B cell (primary cell): ENCODE data around the gene NBEAL2. TPM values are rescaled to one million over a fixed set of nuclear protein-coding genes. Genes with fewer than 3 reads are reported as not detected.

Experiments used
- ATAC-seq: fragments of 200-7000 bp; cut with Tn5 transposase; one replicate; pipeline ENCODE4 v1.10.0; 2021; ENCODE audit warnings: low read depth, mild to moderate bottlenecking, moderate number of reproducible peaks, moderate library complexity
- CTCF ChIA-PET: fragments of 350-600 bp; sonication (Branson Sonifier 250); formaldehyde crosslinking; loops from one replicate; lab custom pipeline; 2021; ENCODE audit warnings: antibody characterized with exemption, inconsistent platforms; lab: Charles Lee
- POLR2A ChIA-PET: fragments of 350-600 bp; sonication (Branson Sonifier 250); formaldehyde crosslinking; loops from one replicate; lab custom pipeline; 2021; ENCODE audit warnings: antibody characterized with exemption; lab: Charles Lee
- DNase-seq: peaks from one replicate; pipeline ENCODE4 v3.0.0; 2013
- H2AFZ ChIP-seq: 2 replicates; pipeline ENCODE4 v1.6.1; 2012; ENCODE audit warnings: mild to moderate bottlenecking, low read depth, low read length; ENCODE audit not compliant: insufficient read depth, poor library complexity, severe bottlenecking
- H3K27ac ChIP-seq, 2 donors: 1 replicate in 1 of 2; 2 replicates in 1 of 2; pipeline ENCODE4 v1.5.1; 2012 to 2013; ENCODE audit warnings: low read length in 2 of 2, mild to moderate bottlenecking in 2 of 2, moderate library complexity in 1 of 2
- H3K27me3 ChIP-seq, 4 experiments: fragments of 200-600 bp in 1 of 4; sonication (generic) in 1 of 4; replicated peaks in 1 of 4; 1 replicate in 2 of 4; 2 replicates in 2 of 4; pipeline versions ENCODE4 v1.6.1 to v1.7.0; 2013 to 2016; ENCODE audit warnings: low read length in 3 of 4, mild to moderate bottlenecking in 2 of 4, mixed read lengths in 1 of 4, moderate library complexity in 1 of 4; ENCODE audit not compliant: insufficient read depth in 4 of 4, control insufficient read depth in 3 of 4; ENCODE audit errors: control extremely low read depth in 1 of 4
- H3K36me3 ChIP-seq, 2 experiments: replicated peaks in 1 of 2; 1 replicate in 1 of 2; 2 replicates in 1 of 2; pipeline versions ENCODE4 v1.6.1 to v1.7.1; 2013; ENCODE audit warnings: low read length in 1 of 2; ENCODE audit not compliant: insufficient read depth in 2 of 2, control insufficient read depth in 1 of 2; ENCODE audit errors: control extremely low read depth in 1 of 2, extremely low read depth in 1 of 2
- H3K4me1 ChIP-seq, 2 donors: fragments of 200-600 bp in 1 of 2; sonication (generic) in 1 of 2; 1 replicate in 1 of 2; 2 replicates in 1 of 2; pipeline versions ENCODE4 v1.5.1 to v1.6.1; 2013 to 2017; ENCODE audit warnings: low read length in 2 of 2; ENCODE audit not compliant: control insufficient read depth in 2 of 2, insufficient read depth in 2 of 2
- H3K4me2 ChIP-seq: replicated peaks from 2 replicates; pipeline ENCODE3; 2012; ENCODE audit warnings: mild to moderate bottlenecking, low read depth, low read length; ENCODE audit not compliant: poor library complexity, severe bottlenecking
- H3K4me3 ChIP-seq, 5 experiments: fragments of 200-600 bp in 1 of 5; sonication (generic) in 1 of 5; 1 replicate in 3 of 5; 2 replicates in 2 of 5; pipeline versions ENCODE4 v1.5.1 to v1.7.0; 2011 to 2016; ENCODE audit warnings: low read length in 4 of 5, mild to moderate bottlenecking in 4 of 5, low read depth in 2 of 5, control low read depth in 1 of 5, moderate library complexity in 1 of 5; ENCODE audit not compliant: insufficient read depth in 1 of 5; ENCODE audit errors: control extremely low read depth in 1 of 5, extremely low read depth in 1 of 5
- H3K79me2 ChIP-seq: fragments of 200-600 bp; sonication (generic); one replicate; pipeline ENCODE4 v1.6.0; 2016; ENCODE audit warnings: low read length; ENCODE audit not compliant: control insufficient read depth, insufficient read depth
- H3K9ac ChIP-seq: fragments of 200-600 bp; sonication (generic); 2 replicates; pipeline ENCODE4 v1.6.1; 2017; ENCODE audit warnings: mild to moderate bottlenecking, low read length, moderate library complexity
- H3K9me3 ChIP-seq, 3 donors: one replicate each; pipeline versions ENCODE4 v1.6.1 to v1.7.1; 2013; ENCODE audit warnings: low read length in 2 of 3; ENCODE audit not compliant: control insufficient read depth in 2 of 3, insufficient read depth in 1 of 3; ENCODE audit errors: control extremely low read depth in 1 of 3
- H4K20me1 ChIP-seq: 2 replicates; pipeline ENCODE4 v1.6.0; 2012; ENCODE audit warnings: mild to moderate bottlenecking, low read length; ENCODE audit not compliant: insufficient read depth, control insufficient read depth, poor library complexity, severe bottlenecking
- H3K27ac Mint-ChIP-seq: one replicate; pipeline ENCODE4 v1.8.0; 2021; ENCODE audit warnings: mixed read lengths
- H3K27me3 Mint-ChIP-seq: one replicate; pipeline ENCODE4 v1.8.0; 2021; ENCODE audit warnings: mixed read lengths
- H3K4me1 Mint-ChIP-seq: one replicate; pipeline ENCODE4 v1.8.0; 2021; ENCODE audit warnings: mixed read lengths
- H3K4me3 Mint-ChIP-seq: one replicate; pipeline ENCODE4 v1.8.0; 2021; ENCODE audit warnings: mixed read lengths
- H3K9me3 Mint-ChIP-seq: one replicate; pipeline ENCODE4 v1.8.0; 2022; ENCODE audit warnings: mixed read lengths; ENCODE audit not compliant: insufficient read depth
- CTCF ChIP-seq: fragments of 200-600 bp; IDR thresholded peaks from one replicate; pipeline ENCODE4 v1.8.0; 2022; ENCODE audit warnings: antibody characterized with exemption, mild to moderate bottlenecking
- EZH2 ChIP-seq: IDR thresholded peaks from 2 replicates; pipeline ENCODE4 v1.6.1; 2012; ENCODE audit warnings: borderline replicate concordance, low read depth, mild to moderate bottlenecking, moderate library complexity, low read length; ENCODE audit not compliant: insufficient read depth, poor library complexity, severe bottlenecking
- WGBS: methylation state at CpG from one replicate; pipeline ENCODE4 v1.1.5; 2013; ENCODE audit warnings: missing lambda C conversion rate; ENCODE audit not compliant: insufficient coverage; 5-methylcytosine and 5-hydroxymethylcytosine counted together
- intact Hi-C: fragments of 100-400 bp; cut with micrococcal nuclease; formaldehyde crosslinking; loops from one replicate; pipeline ENCODE4 v1.10.0; 2022
- polyA plus RNA-seq: library from polyadenylated mRNA; depleted of rRNA; stranded (reverse); fragments of >200 nt; gene quantifications from 2 replicates; pipeline ENCODE4 v1.2.3, GENCODE V29; 2012
- total RNA-seq, 2 donors: library from RNA; stranded (reverse); fragments of 120-200 nt in 1 of 2; gene quantifications; 1 replicate in 1 of 2; 2 replicates in 1 of 2; pipeline versions ENCODE4 v1.2.3 to v1.2.4, GENCODE V29; 2013 to 2022

NBEAL2 gene
- total and polyA plus RNA-seq, 2 donors (not counting 1 experiment from before 2014, with no cell fraction given): 63.8 to 155 TPM

DNA sequence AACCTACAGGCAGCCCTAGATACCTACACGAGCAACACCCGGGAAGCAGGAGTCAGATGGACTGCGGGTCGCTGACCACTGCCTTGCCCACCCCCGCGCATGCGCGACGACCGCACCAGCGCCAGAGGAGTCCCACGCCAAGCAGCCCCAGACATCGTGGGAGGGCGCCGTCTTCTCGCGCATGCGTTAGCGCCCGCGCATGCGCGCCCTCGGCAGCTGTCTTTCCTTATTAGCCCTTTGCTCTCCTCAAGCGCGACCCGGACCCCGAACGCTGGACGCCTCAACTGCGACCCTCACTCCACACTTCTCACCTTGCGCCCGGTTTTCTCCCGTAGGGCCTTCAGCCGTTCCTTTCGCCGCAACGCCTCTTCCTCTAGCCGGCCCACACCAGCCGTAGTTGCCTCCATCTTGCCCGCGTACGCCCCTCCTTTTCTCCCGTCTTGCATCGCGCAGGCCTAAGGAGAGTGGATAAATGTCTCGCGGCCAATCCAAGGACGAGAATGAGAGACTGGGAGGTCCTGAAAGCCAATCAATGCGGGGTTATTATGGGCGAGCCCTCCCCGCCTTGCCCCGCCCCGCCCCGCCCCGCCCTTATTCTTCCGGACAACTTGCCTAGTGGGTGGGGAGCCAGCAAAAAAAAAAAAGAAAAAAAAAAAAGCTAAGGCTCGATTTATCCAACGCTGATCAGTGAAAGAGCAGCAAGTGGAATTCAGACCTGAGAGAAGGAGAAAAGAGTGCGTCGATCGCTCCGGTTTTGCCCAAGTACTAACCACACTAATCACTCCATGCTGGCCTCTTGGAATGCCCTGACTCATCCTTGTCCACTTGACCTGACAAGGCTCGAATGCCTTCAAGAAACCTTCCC, 2.9 kb upstream of the NBEAL2 start, which contains the start of gene CCDC12:
Gene CCDC12, minus strand, starts transcription at position 420 of the 865 bp plus-strand sequence. Its CDS starts 13 bp downstream, at position 407.
- intact Hi-C loops: loop anchor here (1.0 to 5.0 kb wide), 6 partner anchors 14 to 806 kb away; partner anchors contain the start of genes KIF9, KLHL18, SETD2 and SMARCC1
- Mint-ChIP-seq H3K4me1 (peaks cover 69% of the 10 kb centered on the region), H3K9me3 (no peaks in the 10 kb centered on the region), H3K27ac (peak within 1 kb of the TSS; percentile 97), H3K4me3 (peak within 1 kb of the TSS; percentile 96), H3K27me3 (no peaks in the 10 kb centered on the region)
- Histone ChIP-seq H2AFZ (peak within 1 kb of the TSS; percentile 99), H3K4me1 (peaks cover 69 to 87% of the 10 kb centered on the region in 2 donors), H3K27ac (peak within 1 kb of the TSS; percentile 75 to 88), H3K27me3 (no peaks in the 10 kb centered on the region), H3K79me2 (peaks cover 89% of the 10 kb centered on the region), H3K4me2 (peak within 1 kb of the TSS; percentile 90), H3K4me3 (peak within 1 kb of the TSS; percentile 63 to 91 (median 85)), H3K36me3 (no peaks in the 10 kb centered on the region), H4K20me1 (peaks cover 47% of the 10 kb centered on the region), H3K9me3 (no peaks in the 10 kb centered on the region), H3K9ac (peak within 1 kb of the TSS; percentile 88)
- ATAC-seq (peak; percentile 75), DNase-seq (peak; percentile 98)
- ChIA-PET POLR2A (interaction anchor here (0.6 to 2.1 kb wide), 19 partner anchors 11 to 803 kb away, joined by 3 to 14 read pairs (median 4); partner anchors contain the start of gene SETD2), CTCF (interaction anchor here (0.6 to 1.1 kb wide), 5 partner anchors 10 to 91 kb away, joined by 3 to 4 read pairs (median 3); no protein-coding TSS in a partner anchor)
- WGBS: under 1% methylated on average over 50 of the region's 64 CpGs
- no peak for TF ChIP-seq EZH2
- no peak for TF ChIP-seq CTCF
